CD1c-positive myeloid dendritic cell (primary cell): ENCODE measurements around the gene KIRREL2.
A peak's percentile ranks its signal among the peaks of the same experiment; 100 is the strongest.
"Not testable (repeated sequence)": the region's sequence is repeated elsewhere in the genome, so short reads cannot be mapped to it uniquely, and the experiment has no call there.

ENCODE experiments used
- DNase-seq: peaks from one replicate; pipeline ENCODE4 v3.0.0-alpha.2; 2016; ENCODE audit errors: extremely low spot score

The KIRREL2 gene

GRCh38 chr19:35869327-35870123, 12.8 kb downstream of the KIRREL2 start:
- DNase-seq = peak; percentile 79

- DNase-seq = peak; percentile 61
Observed at GRCh38 chr19:35870124-35870736, 13.5 kb downstream of the KIRREL2 start.

GRCh38 chr19:35870798-35871197, 14.1 kb downstream of the KIRREL2 start:
- no peak for DNase-seq

GRCh38 chr19:35871611-35872010, 14.9 kb downstream of the KIRREL2 start:
- no peak for DNase-seq

GRCh38 chr19:35872180-35872579, 15.5 kb downstream of the KIRREL2 start:
- no peak for DNase-seq

GRCh38 chr19:35874392-35874930, 17.8 kb downstream of the KIRREL2 start:
- DNase-seq = no peak

GRCh38 chr19:35879068-35879467, 22.4 kb downstream of the KIRREL2 start:
- no peak for DNase-seq

- peak; percentile 93 for DNase-seq
Observed at GRCh38 chr19:35879770-35880317, 23.1 kb downstream of the KIRREL2 start.

GRCh38 chr19:35882114-35882832, 25.6 kb downstream of the KIRREL2 start:
- peak; percentile 76 for DNase-seq

GRCh38 chr19:35883882-35884281, 27.2 kb downstream of the KIRREL2 start:
- DNase-seq = no peak

GRCh38 chr19:35885225-35885738, 28.6 kb downstream of the KIRREL2 start:
- DNase-seq = no peak

- no peak for DNase-seq
Observed at GRCh38 chr19:35885904-35886303, 29.2 kb downstream of the KIRREL2 start.

- DNase-seq = no peak
Observed at GRCh38 chr19:35887197-35887596, 30.5 kb downstream of the KIRREL2 start.

GRCh38 chr19:35888398-35888797, 31.7 kb downstream of the KIRREL2 start:
- no peak for DNase-seq

GRCh38 chr19:35889370-35890112, 32.8 kb downstream of the KIRREL2 start:
- no peak for DNase-seq

- no peak for DNase-seq
Observed at GRCh38 chr19:35890113-35890650, 33.5 kb downstream of the KIRREL2 start.

GRCh38 chr19:35891819-35892218, 35.1 kb downstream of the KIRREL2 start:
- DNase-seq = not testable (repeated sequence)

GRCh38 chr19:35894342-35894741, 37.6 kb downstream of the KIRREL2 start:
- no peak for DNase-seq

- DNase-seq = no peak
Observed at GRCh38 chr19:35895911-35896642, 39.4 kb downstream of the KIRREL2 start.

- no peak for DNase-seq
Observed at GRCh38 chr19:35896643-35897040, 39.9 kb downstream of the KIRREL2 start.
